K562 (cell line): ENCODE measurements around the gene IRF1. TPM values are rescaled to one million over a fixed set of nuclear protein-coding genes. Genes with fewer than 3 reads are reported as not detected.

ENCODE experiments used
- CBFA2T2 ChIP-seq: fragments of 450-650 bp; conservative IDR thresholded peaks from 2 replicates; pipeline ENCODE4 v1.6.1; 2017; ENCODE audit warnings: mild to moderate bottlenecking
- GTF2F1 ChIP-seq: IDR thresholded peaks from 2 replicates; pipeline ENCODE4 v1.6.1; 2011; ENCODE audit warnings: low read depth, low read length, improper control_type of control experiment
- JUN ChIP-seq, 2 experiments: sonication (generic) in 1 of 2; formaldehyde crosslinking in 1 of 2; IDR thresholded peaks; 2 replicates each; pipeline versions ENCODE4 v1.6.1 to v1.8.0; 2012 to 2022; ENCODE audit warnings: borderline replicate concordance in 2 of 2, mild to moderate bottlenecking in 2 of 2, improper control_type of control experiment in 1 of 2, low read depth in 1 of 2, low read length in 1 of 2, missing genetic modification reagents in 1 of 2
- MGA ChIP-seq: fragments of 450-650 bp; IDR thresholded peaks from 2 replicates; pipeline ENCODE4 v1.6.1; 2016; ENCODE audit warnings: mild to moderate bottlenecking, moderate library complexity
- MLX ChIP-seq, 2 experiments: fragments of 450-650 bp in 1 of 2; sonication (generic) in 1 of 2; formaldehyde crosslinking; conservative IDR thresholded peaks; 2 replicates each; pipeline versions ENCODE4 v1.4.0 to v1.8.1; 2020 to 2022; ENCODE audit warnings: mild to moderate bottlenecking in 1 of 2, missing genetic modification reagents in 1 of 2
- NFIC ChIP-seq: fragments of 450-650 bp; IDR thresholded peaks from 2 replicates; pipeline ENCODE4 v1.6.1; 2017; ENCODE audit warnings: mild to moderate bottlenecking, inconsistent platforms
- PHF21A ChIP-seq: fragments of 450-650 bp; IDR thresholded peaks from 2 replicates; pipeline ENCODE4 v1.6.1; 2017; ENCODE audit warnings: low read depth, borderline replicate concordance
- RFX7 ChIP-seq: fragments of 250-450 bp; sonication (Bioruptor Pico); IDR thresholded peaks from 2 replicates; pipeline ENCODE4 v1.5.1; 2021; ENCODE audit warnings: mild to moderate bottlenecking
- SMC3 ChIP-seq: conservative IDR thresholded peaks from 2 replicates; pipeline ENCODE4 v1.6.1; 2011; ENCODE audit warnings: low read depth, low read length, improper control_type of control experiment; ENCODE audit not compliant: insufficient read depth
- SP1 ChIP-seq: sonication (generic); formaldehyde crosslinking; IDR thresholded peaks from 2 replicates; pipeline ENCODE4 v1.8.1; 2022; ENCODE audit warnings: mild to moderate bottlenecking, missing genetic modification reagents
- ZKSCAN8 ChIP-seq: fragments of 200-800 bp; sonication (Bioruptor generic); IDR thresholded peaks from 2 replicates; pipeline ENCODE4 v1.6.1; 2016; ENCODE audit warnings: missing genetic modification characterization, missing compliant biosample characterization
- polyA plus RNA-seq, 8 experiments: library from polyadenylated mRNA; depleted of rRNA in 4 of 8; stranded (reverse) in 5 of 8; unstranded in 3 of 8; fragments of >200 nt; fragmentation: Nextera tagmentation in 2 of 8; fragmentation: Illumina TruSeq in 1 of 8; extraction: Ambion mirVana in 2 of 8; extraction: Trizol in 1 of 8; gene quantifications; 2 replicates each; pipeline versions ENCODE4 v1.2.1 to v1.2.3, GENCODE V29; 2011 to 2014; ENCODE audit warnings: inconsistent platforms in 1 of 8, missing spikeins in 1 of 8
- total RNA-seq, 7 experiments: library from RNA; depleted of rRNA in 6 of 7; stranded (reverse); fragments of >200 nt in 6 of 7; fragmentation: Illumina TruSeq in 2 of 7; extraction: Trizol in 2 of 7; gene quantifications; 2 replicates each; pipeline versions ENCODE4 v1.2.1 to v1.2.3, GENCODE V29; 2011 to 2021; ENCODE audit warnings: low replicate concordance in 1 of 7
- TF ChIP-seq, protein P1 (sequence below): fragments of 250-450 bp; sonication (Bioruptor Pico); IDR thresholded peaks from 2 replicates; pipeline ENCODE4 v1.8.0; 2021; ENCODE audit warnings: borderline replicate concordance, mild to moderate bottlenecking, moderate library complexity; ENCODE audit not compliant: poor library complexity, severe bottlenecking

Gene IRF1
- total and polyA plus RNA-seq, 9 of the 15 experiments (the other 6 are each of a cell fraction or from before 2014, with no cell fraction given): 1.1 to 12.3 (median 5.9) TPM

- peak; percentile 17; the same call in 1 of the 2 replicates for TF ChIP-seq GTF2F1
- 0 out of 2 replicates have a peak, but pooled peaks have one; percentile 4 for TF ChIP-seq SMC3
- TF ChIP-seq JUN (IDR thresholded peaks at IDR 0.05; ENCODE audit: borderline replicate concordance, low read depth, low read length): no peak
- no peak for TF ChIP-seq JUN (CRISPR knock-in tag; IDR thresholded peaks at IDR 0.05; ENCODE audit: borderline replicate concordance)
- TF ChIP-seq MLX (CRISPR knock-in tag; conservative IDR thresholded peaks at IDR 0.05): 0 out of 4 replicates have a peak, but pooled peaks of 1 of the 2 experiments have one; percentile 79
- TF ChIP-seq CBFA2T2: no peak
- TF ChIP-seq, protein P1, sequence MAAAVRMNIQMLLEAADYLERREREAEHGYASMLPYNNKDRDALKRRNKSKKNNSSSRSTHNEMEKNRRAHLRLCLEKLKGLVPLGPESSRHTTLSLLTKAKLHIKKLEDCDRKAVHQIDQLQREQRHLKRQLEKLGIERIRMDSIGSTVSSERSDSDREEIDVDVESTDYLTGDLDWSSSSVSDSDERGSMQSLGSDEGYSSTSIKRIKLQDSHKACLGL (CRISPR knock-in tag): no peak
- no peak for TF ChIP-seq ZKSCAN8 (CRISPR knock-in tag)
- peak; percentile 78 for TF ChIP-seq SP1 (CRISPR knock-in tag)
- no peak for TF ChIP-seq RFX7 (CRISPR knock-in tag)
- 0 out of 2 replicates have a peak, but pooled peaks have one; percentile 47 for TF ChIP-seq PHF21A
- no peak for TF ChIP-seq NFIC
- TF ChIP-seq MGA: peak; percentile 72; the same call in 1 of the 2 replicates
Measured at GRCh38 chr5:132496631-132497487, 6.3 kb upstream of the IRF1 start (continued).
